ENCODE results near the gene ATAD3C. TPM values are rescaled to one million over a fixed set of nuclear protein-coding genes. Genes with fewer than 3 reads are reported as not detected.
"Not testable (repeated sequence)": the region's sequence is repeated elsewhere in the genome, so short reads cannot be mapped to it uniquely, and the experiment has no call there.

The ATAD3C gene
- total RNA-seq, 8 experiments from 2014 or later, result 0.38 to 2.1 (median 0.64) TPM

DNA sequence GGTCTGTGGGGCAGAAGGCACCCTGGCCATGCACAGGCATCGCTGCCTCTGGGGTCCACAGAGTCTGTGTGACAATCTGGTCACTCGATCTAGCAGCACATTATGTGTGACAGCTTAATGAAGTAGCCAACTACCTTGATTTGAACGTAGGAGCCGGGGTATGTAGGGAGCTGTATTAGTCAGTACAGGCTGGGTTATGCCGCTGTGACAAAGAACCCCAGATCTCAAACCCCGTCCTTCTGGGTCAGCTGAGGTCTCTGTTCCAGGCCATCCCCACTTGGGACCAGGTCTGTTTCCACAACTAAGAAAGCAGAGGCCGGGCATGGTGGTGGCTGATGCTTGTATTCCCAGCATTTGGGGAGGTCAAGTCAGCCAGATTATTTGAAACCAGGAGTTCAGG is 13.8 kb downstream of the ATAD3C start:
- Histone ChIP-seq H3K4me1 (replicated peaks in 1 of 2) (no peaks in the 10 kb centered on the region), H3K4me3 (no peak overlapping the region), H3K27ac (no peak overlapping the region)
- 69 to 85% (median 78%) methylated on average over 2 to 6 of the region's 7 CpGs; no CpG with 5 or more reads in 4 of the 10 experiments for WGBS, 10 experiments
- no peak for ATAC-seq (replicated peaks in 6 of 8)
- in situ Hi-C loops (cut with MboI; ENCODE audit: low pct_unique_long_range_greater_than_20kb in 2 of 9, low sequenced_read_pairs in 9 of 9, unreplicated experiment in 9 of 9), result no loop called here

DNA sequence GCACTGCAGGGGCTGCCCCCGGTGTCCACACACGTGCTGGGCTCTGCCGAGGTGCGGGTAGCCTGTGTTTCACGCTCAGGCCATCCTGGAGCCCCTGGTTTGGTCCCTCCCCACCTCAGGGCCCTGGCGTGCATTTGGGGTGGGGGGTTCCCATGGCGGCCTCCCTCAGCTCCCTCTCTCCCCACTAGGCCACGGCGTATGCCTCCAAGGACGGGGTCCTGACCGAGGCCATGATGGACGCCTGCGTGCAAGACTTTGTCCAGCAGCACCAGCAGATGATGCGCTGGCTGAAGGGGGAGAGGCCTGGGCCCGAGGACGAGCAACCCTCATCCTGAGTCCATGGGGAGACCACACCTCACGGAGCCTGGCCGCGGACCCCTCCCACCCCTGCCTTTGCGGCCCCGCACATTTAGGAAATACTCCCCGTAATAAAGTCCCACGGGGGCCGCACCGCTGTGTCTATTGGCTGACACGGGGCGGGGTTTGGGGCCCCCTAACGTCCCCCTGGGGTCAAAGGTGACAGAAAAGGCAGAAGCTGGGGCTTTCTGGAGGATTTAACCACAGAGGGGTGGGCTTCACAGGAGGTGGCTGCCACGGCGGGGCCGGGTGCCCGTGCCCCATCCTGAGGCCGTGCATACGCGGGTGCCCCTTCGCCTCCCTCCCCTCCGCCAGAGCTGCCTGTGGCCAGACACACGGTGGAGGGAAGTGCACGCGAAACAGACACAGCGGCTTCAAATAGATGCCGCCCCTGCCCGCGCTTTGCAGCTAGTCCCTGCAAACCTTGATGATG is 18.9 kb downstream of the ATAD3C start:
- ATAC-seq (replicated peaks in 6 of 8); in situ Hi-C loops (cut with MboI; ENCODE audit: low pct_unique_long_range_greater_than_20kb in 2 of 9, low sequenced_read_pairs in 9 of 9, unreplicated experiment in 9 of 9); H3K4me3 ChIP-seq; H3K27ac ChIP-seq: not testable (repeated sequence)
- peaks cover 14 to 18% of the 10 kb centered on the region in 2 donors for H3K4me1 ChIP-seq (replicated peaks in 1 of 2)
- 80% methylated on average over 2 of the region's 44 CpGs; no CpG with 5 or more reads in 9 of the 10 experiments for WGBS, 10 experiments

DNA sequence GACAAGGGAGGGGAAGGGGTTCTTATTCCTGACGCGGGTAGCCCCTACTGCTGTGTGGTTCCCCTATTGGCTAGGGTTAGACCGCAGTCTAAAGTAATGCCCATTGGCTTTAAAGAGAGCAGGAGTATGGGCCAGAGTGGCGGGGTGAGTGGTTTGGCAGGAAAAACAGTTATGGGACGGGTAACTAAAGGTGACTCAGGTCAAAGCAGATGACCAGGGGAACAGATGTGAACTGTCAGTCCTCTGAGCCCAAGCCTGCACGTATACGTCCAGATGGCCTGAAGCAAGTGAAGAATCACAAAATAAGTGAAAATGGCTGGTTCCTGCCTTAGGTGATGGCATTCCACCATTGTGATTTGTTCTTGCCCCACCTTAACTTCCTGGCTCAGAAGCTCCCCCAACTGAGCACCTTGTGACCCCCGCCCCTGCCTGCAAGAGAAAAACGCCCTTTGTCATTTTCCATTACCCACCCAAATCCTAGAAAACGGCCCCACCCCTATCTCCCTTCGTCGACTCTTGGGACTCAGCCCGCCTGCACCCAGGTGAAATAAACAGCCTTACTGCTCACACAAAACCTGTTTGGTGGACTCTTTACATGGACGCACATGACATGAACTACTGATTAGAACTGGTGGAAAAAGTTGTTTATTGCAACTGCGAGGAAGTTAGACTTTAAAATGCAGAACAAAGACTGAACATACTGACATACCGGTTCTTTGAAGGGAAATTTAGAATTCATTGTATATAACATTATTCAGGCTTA is 21.3 kb downstream of the ATAD3C start:
- Histone ChIP-seq H3K27ac (peak overlapping the region; percentile 10 to 72), H3K4me1 (replicated peaks in 1 of 2) (peaks cover 16 to 18% of the 10 kb centered on the region in 2 donors), H3K4me3 (peak overlapping the region; percentile 53 to 85 (median 77))
- WGBS, 10 experiments, result 0 to 40% (median 10%) methylated on average over 1 to 16 of the region's 16 CpGs; no CpG with 5 or more reads in 1 of the 10 experiments
- in situ Hi-C loops (cut with MboI; ENCODE audit: low pct_unique_long_range_greater_than_20kb in 2 of 9, low sequenced_read_pairs in 9 of 9, unreplicated experiment in 9 of 9), result no loop called here
- peak in 2 of 8 experiments; percentile 8 for ATAC-seq (replicated peaks in 6 of 8)

DNA sequence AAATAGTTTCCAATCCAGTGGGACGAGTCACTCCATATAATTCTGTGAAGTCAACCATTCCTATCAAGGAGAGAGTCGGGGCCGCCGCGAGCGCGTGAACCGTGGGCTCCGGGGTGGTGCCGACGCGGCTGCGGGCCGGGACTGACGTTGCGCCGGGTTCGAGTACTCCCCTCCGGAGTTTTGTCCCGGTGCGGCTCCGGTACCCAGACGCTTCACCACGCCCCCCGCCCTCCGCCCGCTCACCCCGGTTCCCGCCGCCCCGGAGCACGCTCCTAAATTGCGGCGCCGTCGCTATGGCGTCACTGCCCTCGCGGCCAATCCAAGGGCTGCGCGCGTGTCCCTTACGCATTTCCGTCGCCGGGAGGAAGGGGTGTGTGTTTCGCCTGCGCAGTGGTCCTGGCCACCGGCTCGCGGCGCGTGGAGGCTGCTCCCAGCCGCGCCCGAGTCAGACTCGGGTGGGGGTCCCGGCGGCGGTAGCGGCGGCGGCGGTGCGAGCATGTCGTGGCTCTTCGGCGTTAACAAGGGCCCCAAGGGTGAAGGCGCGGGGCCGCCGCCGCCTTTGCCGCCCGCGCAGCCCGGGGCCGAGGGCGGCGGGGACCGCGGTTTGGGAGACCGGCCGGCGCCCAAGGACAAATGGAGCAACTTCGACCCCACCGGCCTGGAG is 22.0 kb downstream of the ATAD3C start, which contains the start of gene ATAD3B:
TSS of gene ATAD3B (plus strand) at position 377 of the 664 bp plus-strand sequence. CDS start at position 497, 120 bp downstream.
- Histone ChIP-seq H3K27ac (peak within 1 kb of the TSS; percentile 75 to 94), H3K4me1 (replicated peaks in 1 of 2) (peaks cover 16 to 18% of the 10 kb centered on the region in 2 donors), H3K4me3 (peak within 1 kb of the TSS; percentile 53 to 85 (median 77))
- ATAC-seq (replicated peaks in 6 of 8), result peak; percentile 89 to 96 (median 93)
- in situ Hi-C loops (cut with MboI; ENCODE audit: low pct_unique_long_range_greater_than_20kb in 2 of 9, low sequenced_read_pairs in 9 of 9, unreplicated experiment in 9 of 9), result no loop called here
- 0 to 17% (median 0%) methylated on average over 1 to 18 of the region's 87 CpGs; no CpG with 5 or more reads in 2 of the 10 experiments for WGBS, 10 experiments

DNA sequence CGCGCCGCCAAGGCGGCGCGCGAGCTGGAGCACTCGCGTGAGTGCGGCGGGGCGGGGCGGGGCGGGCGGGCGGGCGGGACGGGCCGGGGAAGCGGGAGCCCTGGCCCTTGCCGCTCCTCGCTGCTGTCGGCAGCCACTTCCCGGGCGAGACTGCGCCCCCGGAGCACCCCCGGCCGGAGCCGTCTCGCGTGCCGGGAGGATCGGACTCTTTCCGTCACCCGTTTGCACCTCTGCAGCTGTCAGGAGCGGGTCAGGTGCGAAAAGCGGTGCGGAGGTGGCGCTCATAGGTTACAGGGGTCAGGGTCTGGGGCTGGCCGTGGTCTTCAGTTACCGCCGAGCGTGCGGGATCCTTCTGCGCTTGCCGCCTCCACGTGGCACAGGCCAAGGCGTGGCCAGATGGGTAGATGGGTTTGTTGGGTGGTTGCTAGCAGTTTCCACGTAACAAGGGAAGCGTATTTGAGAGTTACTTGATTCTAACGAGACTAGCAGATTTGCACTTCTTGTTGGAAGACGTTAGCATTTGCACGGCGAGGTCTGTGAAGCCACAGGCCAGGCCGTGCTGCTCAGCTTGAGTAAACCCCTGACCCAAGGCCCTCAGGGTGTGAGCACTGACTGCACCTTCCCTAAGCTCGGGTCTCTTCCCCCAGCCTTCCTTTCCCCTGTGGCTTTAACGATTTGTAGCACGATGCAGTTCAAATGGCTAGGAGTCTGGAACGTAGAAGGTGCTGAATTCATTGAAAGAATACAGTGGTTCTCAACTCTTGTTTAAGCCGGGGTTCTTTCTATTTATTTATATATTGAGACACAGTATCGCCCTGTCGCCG is 22.8 kb downstream of the ATAD3C start:
- Histone ChIP-seq H3K4me3 (peak overlapping the region; percentile 53 to 85 (median 77)), H3K27ac (peak overlapping the region; percentile 75 to 94), H3K4me1 (replicated peaks in 1 of 2) (peaks cover 16 to 18% of the 10 kb centered on the region in 2 donors)
- WGBS, 10 experiments, result 0 to 92% (median 36%) methylated on average over 2 to 5 of the region's 65 CpGs; no CpG with 5 or more reads in 4 of the 10 experiments
- peak; percentile 17 to 47 (median 28) for ATAC-seq (replicated peaks in 6 of 8)
- in situ Hi-C loops (cut with MboI; ENCODE audit: low pct_unique_long_range_greater_than_20kb in 2 of 9, low sequenced_read_pairs in 9 of 9, unreplicated experiment in 9 of 9), result not testable (repeated sequence)

DNA sequence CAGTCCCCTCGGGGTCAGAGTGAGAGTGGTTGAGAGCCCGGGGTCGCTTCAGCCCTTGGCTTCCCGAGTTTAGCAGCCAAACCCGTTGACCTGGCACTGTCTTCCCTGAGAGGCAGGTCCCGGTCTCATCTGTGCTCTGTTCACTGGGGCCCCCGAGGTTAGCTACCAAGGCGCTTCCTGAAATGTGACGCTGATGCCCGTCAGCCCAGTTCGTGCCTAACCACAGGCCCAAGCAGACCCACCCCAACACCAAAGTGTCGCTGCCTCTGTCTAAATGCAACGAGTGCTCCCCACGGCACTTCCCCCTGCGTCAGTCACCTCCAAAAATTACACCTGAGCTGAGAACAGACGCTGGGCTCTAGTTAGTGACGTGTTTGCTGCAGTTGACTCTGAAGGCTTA is 26.5 kb downstream of the ATAD3C start:
- ATAC-seq (replicated peaks in 6 of 8); H3K4me3 ChIP-seq; in situ Hi-C loops (cut with MboI; ENCODE audit: low pct_unique_long_range_greater_than_20kb in 2 of 9, low sequenced_read_pairs in 9 of 9, unreplicated experiment in 9 of 9); H3K27ac ChIP-seq: not testable (repeated sequence)
- peaks cover 10 to 11% of the 10 kb centered on the region in 2 donors for H3K4me1 ChIP-seq (replicated peaks in 1 of 2)
- WGBS, 10 experiments, result no CpG with 5 or more reads among the region's 17 CpGs

DNA sequence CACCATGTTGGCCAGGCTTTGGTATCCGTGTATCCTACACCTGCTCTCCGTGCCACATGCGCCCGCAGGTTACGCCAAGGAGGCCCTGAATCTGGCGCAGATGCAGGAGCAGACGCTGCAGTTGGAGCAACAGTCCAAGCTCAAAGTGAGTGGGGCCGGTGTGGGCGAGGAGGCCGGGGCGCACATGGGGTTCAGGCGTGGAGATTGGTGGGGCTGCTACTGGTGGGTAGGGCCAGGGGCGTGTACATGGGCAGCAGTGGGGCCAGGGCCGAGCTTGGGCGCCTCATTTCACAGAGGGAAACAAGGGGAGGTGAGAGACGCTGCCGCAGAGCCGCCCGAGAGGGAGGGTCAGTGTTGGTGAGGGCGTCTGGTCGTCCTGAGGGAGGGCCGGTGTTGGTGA is 27.7 kb downstream of the ATAD3C start:
- in situ Hi-C loops (cut with MboI; ENCODE audit: low pct_unique_long_range_greater_than_20kb in 2 of 9, low sequenced_read_pairs in 9 of 9, unreplicated experiment in 9 of 9), result no loop called here
- no peak for ATAC-seq (replicated peaks in 6 of 8)
- Histone ChIP-seq H3K27ac (no peak overlapping the region), H3K4me3 (no peak overlapping the region), H3K4me1 (replicated peaks in 1 of 2) (peaks cover 10 to 11% of the 10 kb centered on the region in 2 donors)
- 80 to 100% (median 97%) methylated on average over 1 to 10 of the region's 22 CpGs; no CpG with 5 or more reads in 3 of the 10 experiments for WGBS, 10 experiments

DNA sequence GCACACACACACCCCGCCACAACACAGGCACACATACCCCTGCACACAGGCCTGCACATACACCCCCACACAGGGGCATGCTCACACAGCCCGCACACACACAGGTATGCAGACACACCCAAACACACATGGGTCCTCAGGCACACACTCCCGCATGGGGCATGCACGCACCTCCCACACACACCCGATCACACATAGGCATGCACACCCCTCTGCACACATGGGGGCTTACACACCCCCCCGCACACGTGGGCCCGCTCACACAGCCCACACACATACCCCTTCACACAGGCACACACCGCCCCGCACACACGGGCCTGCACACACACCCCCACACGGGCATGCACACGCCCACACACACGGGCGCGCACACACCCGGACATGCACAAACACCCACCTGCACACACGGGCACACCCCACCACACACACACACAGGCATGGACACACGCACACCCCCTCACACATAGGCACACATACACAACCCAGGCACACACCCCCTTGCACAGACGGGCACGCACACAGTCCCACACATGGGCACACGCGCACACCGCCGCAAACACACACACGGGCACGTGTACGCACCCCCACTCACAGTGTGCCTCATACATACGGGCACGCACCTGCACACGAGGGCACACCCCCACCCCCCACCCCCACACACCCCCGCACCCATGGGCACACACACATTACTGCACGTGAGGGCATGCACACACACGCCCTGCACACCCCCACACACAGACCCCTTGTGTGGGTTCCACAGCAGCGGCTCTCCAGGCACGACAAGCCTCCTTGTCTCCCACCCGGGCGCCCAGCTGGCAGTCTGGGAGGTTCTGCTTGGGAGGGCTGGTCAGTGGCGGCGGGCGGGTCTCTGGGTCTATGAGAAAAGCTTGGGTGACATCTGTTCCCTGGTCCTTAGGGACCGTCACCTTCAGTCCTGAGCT is 30.3 kb downstream of the ATAD3C start:
- peak in 5 of 8 experiments; percentile 16 to 34 (median 25) for ATAC-seq (replicated peaks in 6 of 8)
- 94 to 100% (median 96%) methylated on average over 3 to 7 of the region's 42 CpGs; no CpG with 5 or more reads in 5 of the 10 experiments for WGBS, 10 experiments

DNA sequence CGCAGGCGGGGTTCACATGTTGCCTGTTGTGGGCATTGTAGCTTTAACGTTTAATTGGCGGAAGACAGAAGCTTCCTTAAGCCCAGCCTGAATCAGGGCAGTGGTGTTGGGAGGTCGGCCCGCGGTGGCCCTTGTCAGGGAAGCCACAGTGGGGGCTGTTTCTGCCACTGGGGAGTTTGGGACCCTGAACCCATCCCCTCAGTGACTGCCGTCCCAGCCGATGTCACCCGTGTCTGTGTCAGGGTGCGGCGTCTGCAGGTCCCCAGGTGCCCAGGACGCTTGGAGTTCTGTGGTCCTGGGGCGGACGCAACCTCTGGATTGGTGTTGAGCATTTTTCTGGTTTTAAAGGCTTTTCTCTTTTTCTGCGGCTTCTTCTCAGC is 31.0 kb downstream of the ATAD3C start:
- ATAC-seq (replicated peaks in 6 of 8); H3K27ac ChIP-seq; H3K4me3 ChIP-seq; H3K4me1 ChIP-seq (replicated peaks in 1 of 2); in situ Hi-C loops (cut with MboI; ENCODE audit: low pct_unique_long_range_greater_than_20kb in 2 of 9, low sequenced_read_pairs in 9 of 9, unreplicated experiment in 9 of 9): not testable (repeated sequence)
- WGBS, 10 experiments, result 92 to 100% methylated on average over 4 to 7 of the region's 16 CpGs; no CpG with 5 or more reads in 8 of the 10 experiments

More for the DNA sequence above, 30.3 kb downstream of the ATAD3C start:
- Histone ChIP-seq H3K27ac (no peak overlapping the region), H3K4me3 (no peak overlapping the region), H3K4me1 (replicated peaks in 1 of 2) (no peaks in the 10 kb centered on the region)
- in situ Hi-C loops (cut with MboI; ENCODE audit: low pct_unique_long_range_greater_than_20kb in 2 of 9, low sequenced_read_pairs in 9 of 9, unreplicated experiment in 9 of 9), result no loop called here

DNA sequence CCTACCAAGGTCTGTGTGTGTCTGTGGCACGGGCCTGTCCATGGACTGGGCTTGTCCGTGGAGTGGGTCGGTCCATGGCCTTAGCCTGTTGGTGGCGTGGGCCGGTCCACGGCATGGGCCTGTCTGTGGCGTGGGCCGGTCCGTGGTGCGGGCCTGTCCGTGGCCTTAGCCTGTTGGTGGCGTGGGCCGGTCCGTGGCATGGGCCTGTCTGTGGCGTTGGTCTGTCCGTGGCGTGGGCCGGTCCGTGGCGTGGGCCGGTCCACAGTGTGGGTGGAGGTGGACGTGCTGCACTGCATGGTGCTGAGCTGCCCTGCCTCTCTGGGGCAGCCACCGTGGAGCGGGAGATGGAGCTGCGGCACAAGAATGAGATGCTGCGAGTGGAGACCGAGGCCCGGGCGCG is 32.3 kb downstream of the ATAD3C start:
- H3K27ac ChIP-seq; H3K4me3 ChIP-seq; H3K4me1 ChIP-seq (replicated peaks in 1 of 2); in situ Hi-C loops (cut with MboI; ENCODE audit: low pct_unique_long_range_greater_than_20kb in 2 of 9, low sequenced_read_pairs in 9 of 9, unreplicated experiment in 9 of 9): not testable (repeated sequence)
- no CpG with 5 or more reads among the region's 30 CpGs for WGBS, 10 experiments
- peak in 3 of 8 experiments; percentile 8 to 16 (median 8) for ATAC-seq (replicated peaks in 6 of 8)

DNA sequence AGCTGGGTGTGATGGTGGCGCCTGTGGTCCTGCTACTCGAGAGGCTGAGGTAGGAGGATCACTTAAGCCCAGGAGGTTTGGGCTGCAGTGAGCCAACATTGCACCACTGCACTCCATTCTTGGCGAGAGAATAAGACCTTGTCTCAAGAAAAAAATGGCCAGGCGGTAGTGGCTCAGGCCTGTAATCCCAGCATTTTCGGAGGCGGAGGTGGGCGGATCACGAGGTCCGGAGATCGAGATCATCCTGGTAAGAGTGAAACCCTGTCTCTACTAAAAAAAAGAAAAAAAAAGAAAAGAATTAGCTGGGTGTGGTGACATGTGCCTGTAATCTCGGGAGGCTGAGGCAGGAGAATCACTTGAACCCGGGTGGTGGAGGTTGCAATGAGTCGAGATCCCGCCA is 33.4 kb downstream of the ATAD3C start:
- Histone ChIP-seq H3K4me1 (replicated peaks in 1 of 2) (no peaks in the 10 kb centered on the region), H3K27ac (no peak overlapping the region), H3K4me3 (no peak overlapping the region)
- WGBS, 10 experiments, result 92 to 100% (median 97%) methylated on average over 2 to 14 of the region's 14 CpGs; no CpG with 5 or more reads in 3 of the 10 experiments
- in situ Hi-C loops (cut with MboI; ENCODE audit: low pct_unique_long_range_greater_than_20kb in 2 of 9, low sequenced_read_pairs in 9 of 9, unreplicated experiment in 9 of 9), result no loop called here
- no peak for ATAC-seq (replicated peaks in 6 of 8)

All from motor neuron (in vitro differentiated cells).